ENCODE data around the gene DHX15. TPM values are rescaled to one million over a fixed set of nuclear protein-coding genes. Genes with fewer than 3 reads are reported as not detected.

DHX15 gene
- total and polyA plus RNA-seq, 12 donors: 32.9 to 69.6 (median 47.7) TPM

DNA sequence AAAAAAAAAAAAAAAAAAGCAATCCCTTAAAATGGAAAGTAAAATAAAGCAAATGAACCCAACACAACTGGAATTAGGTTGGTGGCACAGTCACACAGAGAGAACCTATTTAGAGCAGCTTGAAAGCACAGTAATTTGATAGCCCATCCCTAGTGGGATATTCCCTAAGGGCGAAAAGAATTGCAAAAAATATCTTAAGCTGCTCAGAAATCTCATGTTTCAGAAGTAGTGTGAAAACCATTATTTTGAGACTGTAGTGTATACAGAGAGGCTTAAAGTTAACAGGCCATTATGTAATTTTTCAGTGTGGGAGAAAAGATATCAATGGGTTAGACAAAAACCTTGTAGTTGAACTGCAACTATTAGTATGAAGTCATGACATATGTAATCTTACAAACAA, 40.0 kb upstream of the DHX15 start:
- Histone ChIP-seq H3K36me3 (no peaks in the 10 kb centered on the region), H3K9me3 (peaks cover 0 to 22% (median 9%) of the 10 kb centered on the region in 11 donors), H3K27ac (no peak overlapping the region), H3K4me3 (no peak overlapping the region), H3K4me1 (no peaks in the 10 kb centered on the region), H3K27me3 (no peaks in the 10 kb centered on the region)
- intact Hi-C loops (cut with DNase I): no loop called here
- TF ChIP-seq, protein P1, sequence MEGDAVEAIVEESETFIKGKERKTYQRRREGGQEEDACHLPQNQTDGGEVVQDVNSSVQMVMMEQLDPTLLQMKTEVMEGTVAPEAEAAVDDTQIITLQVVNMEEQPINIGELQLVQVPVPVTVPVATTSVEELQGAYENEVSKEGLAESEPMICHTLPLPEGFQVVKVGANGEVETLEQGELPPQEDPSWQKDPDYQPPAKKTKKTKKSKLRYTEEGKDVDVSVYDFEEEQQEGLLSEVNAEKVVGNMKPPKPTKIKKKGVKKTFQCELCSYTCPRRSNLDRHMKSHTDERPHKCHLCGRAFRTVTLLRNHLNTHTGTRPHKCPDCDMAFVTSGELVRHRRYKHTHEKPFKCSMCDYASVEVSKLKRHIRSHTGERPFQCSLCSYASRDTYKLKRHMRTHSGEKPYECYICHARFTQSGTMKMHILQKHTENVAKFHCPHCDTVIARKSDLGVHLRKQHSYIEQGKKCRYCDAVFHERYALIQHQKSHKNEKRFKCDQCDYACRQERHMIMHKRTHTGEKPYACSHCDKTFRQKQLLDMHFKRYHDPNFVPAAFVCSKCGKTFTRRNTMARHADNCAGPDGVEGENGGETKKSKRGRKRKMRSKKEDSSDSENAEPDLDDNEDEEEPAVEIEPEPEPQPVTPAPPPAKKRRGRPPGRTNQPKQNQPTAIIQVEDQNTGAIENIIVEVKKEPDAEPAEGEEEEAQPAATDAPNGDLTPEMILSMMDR (IDR thresholded peaks at IDR 0.05): no peak
- WGBS, 2 donors: 26 to 41% methylated on average over 1 of the region's 1 CpG
- ATAC-seq (no peak), DNase-seq (no peak)

DNA sequence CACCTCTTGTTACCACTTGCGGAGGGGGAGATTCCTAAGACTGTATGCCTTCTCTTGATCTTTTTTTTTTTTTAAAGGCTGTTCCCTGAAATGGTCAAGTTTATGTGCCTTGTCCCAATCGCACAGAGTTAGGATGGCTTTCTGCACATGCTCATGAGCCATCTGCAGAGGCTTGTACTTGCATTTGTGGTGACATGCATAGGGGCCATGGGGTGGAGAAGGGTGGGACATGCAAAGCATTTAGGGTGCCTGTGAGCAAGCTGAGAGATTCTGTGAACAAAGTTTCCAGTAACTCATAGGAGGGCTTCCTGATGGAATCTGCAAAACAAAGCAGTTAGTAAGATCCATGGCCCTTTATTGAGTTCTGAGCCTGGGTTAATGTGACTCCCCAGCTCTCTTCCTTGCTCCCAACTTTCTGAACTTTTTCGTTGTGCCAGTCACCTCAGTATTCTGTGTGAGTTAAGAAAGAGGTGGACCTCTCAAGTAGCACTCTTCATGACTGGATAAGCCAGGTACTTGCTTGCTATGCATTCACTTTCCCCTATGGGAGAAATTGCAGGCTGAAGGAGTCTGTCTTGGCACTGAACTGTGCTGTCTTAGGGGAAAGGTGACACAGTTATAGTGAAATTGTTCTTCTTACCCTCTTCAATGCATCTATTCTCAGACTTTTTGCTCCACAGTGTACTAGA, 37.9 kb upstream of the DHX15 start:
- no peaks in the 10 kb centered on the region for H3K36me3 ChIP-seq
- TF ChIP-seq, protein P1 (IDR thresholded peaks at IDR 0.05): no peak

DNA sequence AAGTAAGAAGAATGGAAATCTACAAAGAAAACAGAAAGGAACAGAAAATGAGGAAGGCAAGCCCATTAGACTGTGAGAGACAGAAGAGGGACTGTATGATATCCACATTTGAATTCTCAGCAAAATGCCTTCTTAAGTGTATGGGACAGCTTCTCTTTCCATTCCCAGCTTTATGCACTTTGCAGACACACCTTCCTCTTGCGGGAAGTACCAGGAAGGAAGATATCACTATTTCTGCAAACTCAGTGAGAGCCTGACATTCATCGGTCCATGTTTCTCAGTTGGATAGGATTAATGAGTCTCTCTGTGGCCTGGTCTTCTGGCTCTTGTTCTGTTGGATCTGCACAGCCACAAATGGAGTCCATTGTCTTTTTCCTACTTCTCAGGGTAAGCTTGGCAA, 31.6 kb upstream of the DHX15 start:
- DNase-seq (no peak), ATAC-seq (no peak)
- TF ChIP-seq, protein P1 (IDR thresholded peaks at IDR 0.05): no peak
- Histone ChIP-seq H3K4me3 (no peak overlapping the region), H3K36me3 (no peaks in the 10 kb centered on the region), H3K9me3 (peaks cover 0 to 25% (median 14%) of the 10 kb centered on the region in 11 donors), H3K4me1 (no peaks in the 10 kb centered on the region), H3K27ac (no peak overlapping the region), H3K27me3 (no peaks in the 10 kb centered on the region)
- intact Hi-C loops (cut with DNase I): no loop called here
- WGBS, 2 donors: 89 to 91% methylated on average over 2 of the region's 2 CpGs

More for the DNA sequence above, 37.9 kb upstream of the DHX15 start:
- Histone ChIP-seq H3K9me3 (peaks cover 0 to 31% (median 14%) of the 10 kb centered on the region in 11 donors), H3K27me3 (no peaks in the 10 kb centered on the region), H3K27ac (no peak overlapping the region), H3K4me1 (no peaks in the 10 kb centered on the region), H3K4me3 (no peak overlapping the region)
- intact Hi-C loops (cut with DNase I): no loop called here
- ATAC-seq (no peak), DNase-seq (no peak)
- 73 to 78% methylated on average over 3 of the region's 3 CpGs for WGBS, 2 donors

DNA sequence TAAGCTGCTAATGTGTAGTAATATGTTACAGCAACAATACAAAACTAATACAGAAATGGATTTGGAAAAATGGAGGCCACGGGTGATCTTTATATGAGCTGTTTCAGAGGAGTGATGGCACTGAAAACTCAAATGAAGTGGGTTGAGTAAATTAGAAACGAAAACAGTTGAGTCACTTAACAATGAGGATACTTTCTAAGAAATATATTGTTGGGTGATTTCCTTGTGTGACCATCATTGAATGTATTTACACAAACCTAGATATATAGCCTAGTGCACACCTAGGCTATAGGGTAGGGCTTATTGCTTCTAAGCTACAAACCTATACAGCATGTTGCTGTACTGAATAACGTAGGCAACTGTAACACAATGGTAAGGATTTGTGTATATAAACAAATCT, 30.5 kb upstream of the DHX15 start:
- Histone ChIP-seq H3K27me3 (no peaks in the 10 kb centered on the region), H3K4me3 (no peak overlapping the region), H3K36me3 (no peaks in the 10 kb centered on the region), H3K4me1 (no peaks in the 10 kb centered on the region), H3K27ac (no peak overlapping the region), H3K9me3 (peaks cover 0 to 14% (median 7%) of the 10 kb centered on the region in 11 donors)
- DNase-seq: no peak
- intact Hi-C loops (cut with DNase I): no loop called here
- no peak for ATAC-seq
- WGBS, 2 donors: 87 to 91% methylated on average over 3 of the region's 3 CpGs
- TF ChIP-seq, protein P1 (IDR thresholded peaks at IDR 0.05): no peak
